ENCODE measurements around the gene R3HDM2. TPM values are rescaled to one million over a fixed set of nuclear protein-coding genes. Genes with fewer than 3 reads are reported as not detected.

The R3HDM2 gene
- total RNA-seq: 10 to 100 TPM; 21.7 to 37.6 (median 29.3) TPM

DNA sequence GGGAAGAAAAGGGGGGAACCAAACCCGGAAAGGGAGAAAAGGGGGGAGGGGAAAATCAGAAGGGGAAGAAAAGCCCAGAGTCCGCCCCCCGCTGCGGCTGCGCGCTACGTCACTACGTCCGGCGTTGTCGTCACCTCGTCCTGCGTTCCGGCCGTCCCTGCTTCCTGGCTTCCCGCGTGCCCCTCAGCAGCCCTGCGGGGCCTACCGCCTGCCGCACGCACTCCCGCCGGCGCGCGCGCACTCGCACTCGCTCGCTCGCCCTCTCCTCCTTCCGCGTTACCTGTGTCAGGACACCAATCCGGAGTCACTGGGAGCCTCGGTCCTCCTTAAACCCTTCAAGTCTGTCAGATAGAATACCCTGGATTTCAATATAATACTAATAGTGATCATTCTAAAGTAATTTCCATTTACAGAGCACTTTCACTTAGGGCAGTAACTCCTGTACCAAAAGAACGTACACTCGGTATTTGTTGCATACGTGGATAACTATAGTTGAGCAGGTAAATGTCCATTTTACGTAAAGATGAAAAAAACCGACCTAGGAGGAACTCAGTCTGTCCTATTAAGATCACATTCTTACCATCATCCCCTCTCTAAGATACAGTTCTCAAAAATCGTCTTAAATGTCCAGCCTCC lies at the start of gene R3HDM2:
Gene R3HDM2 (minus strand): TSS at position 113 of the 636 bp plus-strand sequence. CDS start 120,615 bp downstream, outside the sequence.
- H3K27ac ChIP-seq: peak within 1 kb of the TSS; percentile 96 to 99 (median 98)
- WGBS, 2 donors: 2% methylated on average over 15 to 39 of the region's 41 CpGs
- DNase-seq: peak; percentile 69
- no peaks in the 10 kb centered on the region for H3K36me3 ChIP-seq
- no peaks in the 10 kb centered on the region for H3K9me3 ChIP-seq
- no peaks in the 10 kb centered on the region for H3K27me3 ChIP-seq
- intact Hi-C loops (cut with DNase I): no loop called here
- H3K4me1 ChIP-seq: peaks cover 5 to 25% (median 11%) of the 10 kb centered on the region in 3 donors
- TF ChIP-seq, protein P1, sequence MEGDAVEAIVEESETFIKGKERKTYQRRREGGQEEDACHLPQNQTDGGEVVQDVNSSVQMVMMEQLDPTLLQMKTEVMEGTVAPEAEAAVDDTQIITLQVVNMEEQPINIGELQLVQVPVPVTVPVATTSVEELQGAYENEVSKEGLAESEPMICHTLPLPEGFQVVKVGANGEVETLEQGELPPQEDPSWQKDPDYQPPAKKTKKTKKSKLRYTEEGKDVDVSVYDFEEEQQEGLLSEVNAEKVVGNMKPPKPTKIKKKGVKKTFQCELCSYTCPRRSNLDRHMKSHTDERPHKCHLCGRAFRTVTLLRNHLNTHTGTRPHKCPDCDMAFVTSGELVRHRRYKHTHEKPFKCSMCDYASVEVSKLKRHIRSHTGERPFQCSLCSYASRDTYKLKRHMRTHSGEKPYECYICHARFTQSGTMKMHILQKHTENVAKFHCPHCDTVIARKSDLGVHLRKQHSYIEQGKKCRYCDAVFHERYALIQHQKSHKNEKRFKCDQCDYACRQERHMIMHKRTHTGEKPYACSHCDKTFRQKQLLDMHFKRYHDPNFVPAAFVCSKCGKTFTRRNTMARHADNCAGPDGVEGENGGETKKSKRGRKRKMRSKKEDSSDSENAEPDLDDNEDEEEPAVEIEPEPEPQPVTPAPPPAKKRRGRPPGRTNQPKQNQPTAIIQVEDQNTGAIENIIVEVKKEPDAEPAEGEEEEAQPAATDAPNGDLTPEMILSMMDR (IDR thresholded peaks at IDR 0.05): peak in 2 of 6 experiments; percentile 14 to 20
- TF ChIP-seq POLR2A (IDR thresholded peaks at IDR 0.05): peak in 3 of 4 donors; percentile 41 to 90 (median 84)
- peak within 1 kb of the TSS; percentile 81 to 95 (median 84) for H3K4me3 ChIP-seq

DNA sequence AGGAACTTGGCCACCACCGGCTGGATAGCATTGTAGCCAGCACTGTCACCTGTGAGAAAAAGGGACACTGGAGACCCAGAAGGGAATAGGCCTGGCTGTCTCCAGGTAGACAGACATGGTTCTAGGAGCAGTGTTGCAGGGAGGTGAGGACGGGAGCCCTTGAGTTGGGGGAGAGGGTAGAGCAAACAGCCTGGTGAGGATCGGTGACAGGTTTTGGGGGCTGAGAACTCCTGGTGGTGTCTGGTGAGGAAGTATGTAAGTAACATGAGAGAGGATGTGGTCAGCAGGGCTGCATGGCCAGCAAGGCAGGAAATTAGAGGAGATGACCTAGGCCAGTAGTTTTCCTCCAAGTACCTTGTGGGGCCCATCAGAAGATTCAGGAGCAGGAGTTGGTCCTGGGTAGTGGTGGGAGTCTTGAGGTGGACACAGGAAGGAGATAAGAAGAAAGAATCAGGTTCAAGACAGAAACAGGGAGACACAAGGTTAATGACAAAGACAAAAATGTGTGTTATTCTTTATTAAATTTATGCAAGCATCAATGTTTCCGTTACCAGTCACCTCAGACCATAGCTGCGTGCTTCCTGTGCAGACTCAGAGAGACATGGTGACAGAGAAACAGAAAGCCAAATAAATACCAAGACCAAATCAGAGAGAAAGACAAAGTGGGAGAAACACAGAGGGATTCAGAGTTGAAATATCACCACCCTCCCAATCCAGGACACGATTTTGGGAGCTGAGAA lies 48.7 kb upstream of the R3HDM2 start, which contains the start of gene ARHGAP9:
Gene ARHGAP9 (minus strand): TSS at position 491 of the 740 bp plus-strand sequence. CDS start 460 bp downstream, at position 31.
- Histone ChIP-seq H3K27me3 (peaks cover 8 to 67% (median 15%) of the 10 kb centered on the region in 4 donors), H3K4me1 (peaks cover 16 to 35% (median 18%) of the 10 kb centered on the region in 3 donors), H3K27ac (peak within 1 kb of the TSS; percentile 57 to 87 (median 71)), H3K9me3 (no peaks in the 10 kb centered on the region), H3K4me3 (peak within 1 kb of the TSS in 2 of 4 donors; percentile 42 to 62), H3K36me3 (no peaks in the 10 kb centered on the region)
- no peak for DNase-seq
- intact Hi-C loops (cut with DNase I): no loop called here
- WGBS, 2 donors: 41 to 50% methylated on average over 5 of the region's 6 CpGs
- TF ChIP-seq, protein P1 (IDR thresholded peaks at IDR 0.05): no peak
- no peak for TF ChIP-seq POLR2A (IDR thresholded peaks at IDR 0.05)

DNA sequence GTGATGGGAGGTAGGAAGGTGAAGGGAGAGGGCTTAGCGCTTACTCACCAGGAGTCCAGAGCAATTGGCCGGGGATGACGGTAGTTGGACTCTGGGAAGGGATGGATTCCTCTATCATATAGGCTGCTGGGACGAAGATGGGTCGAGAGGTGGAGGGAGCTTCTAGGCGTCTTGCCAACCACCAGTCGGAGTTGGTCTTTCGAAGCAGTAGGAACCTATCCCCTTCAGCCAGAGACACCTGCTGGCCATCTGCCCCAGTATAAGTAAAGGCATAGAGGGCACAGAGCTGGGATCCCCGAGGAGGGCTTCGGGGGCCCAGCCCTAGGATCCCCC lies 48.2 kb upstream of the R3HDM2 start:
- no peaks in the 10 kb centered on the region for H3K36me3 ChIP-seq
- WGBS, 2 donors: 81 to 84% methylated on average over 5 to 10 of the region's 10 CpGs
- no peak for TF ChIP-seq POLR2A (IDR thresholded peaks at IDR 0.05)
- TF ChIP-seq, protein P1 (IDR thresholded peaks at IDR 0.05): no peak
- intact Hi-C loops (cut with DNase I): no loop called here
- peaks cover 16 to 35% (median 18%) of the 10 kb centered on the region in 3 donors for H3K4me1 ChIP-seq
- peak overlapping the region in 2 of 4 donors; percentile 42 to 62 for H3K4me3 ChIP-seq
- H3K9me3 ChIP-seq: no peaks in the 10 kb centered on the region
- DNase-seq: no peak
- H3K27ac ChIP-seq: peak overlapping the region; percentile 57 to 87 (median 71)
- H3K27me3 ChIP-seq: peaks cover 8 to 72% (median 17%) of the 10 kb centered on the region in 4 donors

DNA sequence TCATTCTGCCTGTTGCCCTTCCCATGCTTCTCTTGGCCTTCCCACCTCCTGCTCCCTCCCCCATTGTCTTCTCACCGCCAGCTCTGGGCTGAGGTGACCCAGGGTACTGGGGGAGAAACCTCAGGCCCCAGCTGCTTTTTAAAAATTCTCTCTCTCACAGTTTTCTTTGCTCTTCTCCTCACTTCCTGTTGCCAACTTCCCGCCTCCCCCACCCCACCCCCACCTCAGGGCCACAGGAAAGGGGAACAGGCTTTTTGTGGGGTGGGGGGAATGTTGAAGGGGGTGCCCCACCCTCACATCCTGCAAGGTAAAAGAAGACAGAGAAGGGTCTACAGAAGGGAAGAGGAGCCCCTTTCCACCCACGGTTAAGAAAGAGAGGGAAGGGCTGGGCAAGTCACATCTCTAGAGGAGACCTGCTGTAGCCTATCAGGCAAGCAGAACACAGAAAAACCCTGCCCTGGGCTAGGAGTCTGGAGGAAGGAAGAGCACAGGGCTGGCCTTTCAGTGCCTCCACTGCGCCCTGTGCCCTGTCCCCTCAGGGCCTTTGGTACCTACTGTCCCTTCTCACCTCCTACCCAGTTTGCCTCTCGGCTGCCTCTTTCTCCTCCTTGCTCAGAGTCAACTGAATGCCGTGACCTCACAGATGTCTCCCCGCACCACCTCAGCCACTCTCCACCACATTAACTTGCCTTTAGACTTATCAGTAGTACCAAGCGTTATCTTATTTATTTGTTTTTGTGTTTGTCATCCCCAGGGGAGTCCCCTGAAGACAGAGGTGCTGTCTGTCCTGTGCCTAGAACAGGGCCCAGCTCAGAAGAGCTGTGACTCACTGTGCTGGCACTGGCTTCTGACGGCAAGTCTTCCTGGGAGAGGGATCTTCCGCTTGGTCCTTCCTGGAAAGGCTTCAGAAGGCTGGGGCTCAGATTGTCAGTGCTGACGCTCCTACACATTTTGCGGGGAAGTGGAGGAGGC lies 47.2 kb upstream of the R3HDM2 start:
- intact Hi-C loops (cut with DNase I): no loop called here
- DNase-seq: no peak
- Histone ChIP-seq H3K9me3 (no peaks in the 10 kb centered on the region), H3K36me3 (no peaks in the 10 kb centered on the region), H3K4me3 (peak overlapping the region; percentile 8 to 62 (median 39)), H3K27ac (peak overlapping the region; percentile 57 to 87 (median 71)), H3K4me1 (peaks cover 16 to 35% (median 18%) of the 10 kb centered on the region in 3 donors), H3K27me3 (peaks cover 8 to 80% (median 18%) of the 10 kb centered on the region in 4 donors)
- 47 to 60% methylated on average over 10 to 11 of the region's 12 CpGs for WGBS, 2 donors
- TF ChIP-seq, protein P1 (IDR thresholded peaks at IDR 0.05): no peak
- TF ChIP-seq POLR2A (IDR thresholded peaks at IDR 0.05): peak in 1 of 4 donors; percentile 29
